SJCRH30 (cell line): ENCODE data around the gene CHAF1B. TPM values are rescaled to one million over a fixed set of nuclear protein-coding genes. Genes with fewer than 3 reads are reported as not detected.
"Not testable (repeated sequence)": the region's sequence is repeated elsewhere in the genome, so short reads cannot be mapped to it uniquely, and the experiment has no call there.

Experiments used
- DNase-seq, 2 experiments: peaks; one replicate each; pipeline ENCODE4 v3.0.0-alpha.2; 2015 to 2020
- H3K27ac ChIP-seq: fragments of 250-450 bp; sonication (Bioruptor Pico); 2 replicates; pipeline ENCODE4 v1.5.1; 2020; ENCODE audit warnings: mild to moderate bottlenecking, moderate library complexity
- H3K27me3 ChIP-seq: fragments of 250-450 bp; sonication (Bioruptor Pico); 2 replicates; pipeline ENCODE4 v1.5.1; 2020; ENCODE audit warnings: mild to moderate bottlenecking, moderate library complexity
- H3K36me3 ChIP-seq: fragments of 250-450 bp; sonication (Bioruptor Pico); 2 replicates; pipeline ENCODE4 v1.5.1; 2020; ENCODE audit warnings: mild to moderate bottlenecking, moderate library complexity
- H3K4me1 ChIP-seq: fragments of 250-450 bp; sonication (Bioruptor Pico); 2 replicates; pipeline ENCODE4 v1.5.1; 2020; ENCODE audit warnings: mild to moderate bottlenecking, moderate library complexity
- H3K4me3 ChIP-seq: fragments of 250-450 bp; sonication (Bioruptor Pico); 2 replicates; pipeline ENCODE4 v1.5.1; 2020; ENCODE audit warnings: mild to moderate bottlenecking, moderate library complexity
- H3K9me3 ChIP-seq: fragments of 250-450 bp; sonication (Bioruptor Pico); replicated peaks from 2 replicates; pipeline ENCODE4 v1.5.1; 2020; ENCODE audit warnings: mild to moderate bottlenecking, moderate library complexity
- total RNA-seq: library from RNA; depleted of rRNA; stranded (reverse); fragments of >200 nt; shearing (Covaris generic); gene quantifications from 2 replicates; pipeline ENCODE4 v1.2.3, GENCODE V29; 2014; rRNA removed

Gene CHAF1B
- 18.7 and 19.5 TPM in 2 replicates for total RNA-seq

DNA sequence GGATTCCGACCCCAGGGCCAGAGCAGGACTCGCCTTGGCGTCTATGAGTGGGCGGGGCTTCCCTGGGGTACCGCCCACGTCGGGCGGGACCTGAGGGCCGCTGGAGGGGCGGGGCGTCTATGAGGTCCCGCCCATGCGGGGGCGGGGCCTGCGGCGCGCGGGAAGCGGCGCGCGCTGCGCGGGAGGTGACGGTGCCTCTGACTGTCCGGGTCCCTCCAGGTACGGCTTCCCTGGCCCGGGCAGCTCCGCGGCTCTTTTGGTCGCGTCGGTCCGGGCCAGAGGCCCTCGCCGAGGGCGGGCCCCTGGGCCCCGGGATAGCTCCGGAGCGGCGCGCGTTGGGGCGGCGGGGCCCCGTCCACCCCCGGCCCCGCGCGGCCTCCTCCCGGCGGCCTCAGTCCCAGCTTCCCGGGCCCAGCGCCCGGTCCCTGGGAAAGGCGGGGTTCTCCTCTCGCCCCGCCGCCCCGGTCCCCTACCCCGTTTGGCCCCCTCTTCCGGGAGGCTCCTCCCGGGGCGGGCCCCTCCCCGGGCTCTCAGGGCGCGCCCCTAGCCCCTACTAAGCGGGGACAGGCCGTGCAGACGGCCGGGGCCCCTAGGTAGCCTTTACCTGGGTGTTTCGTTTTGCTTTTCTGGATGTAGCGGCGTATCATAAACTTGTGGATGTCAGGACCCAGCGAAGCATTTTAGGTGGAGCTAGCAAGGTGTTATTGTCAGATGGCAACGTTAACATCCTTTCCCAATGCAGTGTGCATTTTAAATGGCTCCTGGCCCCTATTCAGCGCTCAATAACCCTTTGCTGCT lies at the start of gene CHAF1B:
TSS of gene CHAF1B (plus strand) at position 160 of the 798 bp plus-strand sequence. CDS start 745 bp downstream, outside the sequence.
- H3K27me3 ChIP-seq = no peaks in the 10 kb centered on the region
- peak; percentile 77 to 83 for DNase-seq
- peak within 1 kb of the TSS; percentile 76 for H3K4me3 ChIP-seq
- H3K36me3 ChIP-seq = no peaks in the 10 kb centered on the region; the same call in 1 of the 2 replicates
- H3K4me1 ChIP-seq = peaks cover 11% of the 10 kb centered on the region
- H3K27ac ChIP-seq = peak within 1 kb of the TSS; percentile 36; the same call in 1 of the 2 replicates
- no peaks in the 10 kb centered on the region for H3K9me3 ChIP-seq

DNA sequence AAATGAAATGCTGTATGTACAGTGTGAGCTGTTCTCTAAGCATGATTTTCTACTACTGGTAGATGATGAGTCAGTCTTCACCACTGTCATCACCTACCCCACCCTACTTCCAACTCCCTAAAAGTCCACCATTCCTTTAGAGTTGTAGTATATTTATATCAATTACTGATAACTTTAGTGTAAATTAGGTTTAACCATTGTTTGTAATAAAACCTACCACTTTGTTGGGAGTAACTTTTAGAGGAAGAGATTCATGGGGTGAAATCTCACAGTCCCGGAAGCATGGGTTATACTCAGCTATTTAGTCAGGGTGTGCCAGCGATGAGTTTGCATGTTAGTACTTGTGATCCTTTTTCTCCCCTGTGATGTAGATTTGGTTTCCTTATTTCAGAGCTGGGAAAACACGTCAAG lies 48.1 kb upstream of the CHAF1B start:
- no peak overlapping the region for H3K27ac ChIP-seq
- peaks cover 51% of the 10 kb centered on the region for H3K36me3 ChIP-seq
- no peak overlapping the region for H3K4me3 ChIP-seq
- no peaks in the 10 kb centered on the region for H3K27me3 ChIP-seq
- H3K4me1 ChIP-seq = no peaks in the 10 kb centered on the region
- no peaks in the 10 kb centered on the region for H3K9me3 ChIP-seq
- DNase-seq = no peak

DNA sequence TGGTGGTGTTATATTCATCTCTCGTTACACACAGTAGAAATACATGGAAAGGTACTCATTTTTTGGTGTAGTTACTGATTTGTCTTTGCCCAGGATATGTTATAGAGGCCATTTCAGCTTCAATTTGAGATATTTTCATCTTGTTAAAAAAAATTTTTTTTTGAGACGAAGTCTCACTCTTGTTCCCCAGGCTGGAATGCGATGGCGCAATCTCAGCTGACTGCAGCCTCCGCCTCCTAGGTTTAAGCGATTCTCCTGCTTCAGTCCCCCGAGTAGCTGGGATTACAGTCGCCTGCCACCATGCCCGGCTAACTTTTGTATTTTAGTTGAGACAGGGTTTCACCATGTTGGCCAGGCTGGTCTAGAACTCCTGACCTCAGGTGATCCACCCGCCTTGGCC lies 46.2 kb upstream of the CHAF1B start:
- Histone ChIP-seq H3K4me3 (no peak overlapping the region), H3K9me3 (no peaks in the 10 kb centered on the region), H3K27me3 (no peaks in the 10 kb centered on the region), H3K36me3 (peaks cover 59% of the 10 kb centered on the region), H3K27ac (no peak overlapping the region), H3K4me1 (no peaks in the 10 kb centered on the region)
- DNase-seq = no peak

DNA sequence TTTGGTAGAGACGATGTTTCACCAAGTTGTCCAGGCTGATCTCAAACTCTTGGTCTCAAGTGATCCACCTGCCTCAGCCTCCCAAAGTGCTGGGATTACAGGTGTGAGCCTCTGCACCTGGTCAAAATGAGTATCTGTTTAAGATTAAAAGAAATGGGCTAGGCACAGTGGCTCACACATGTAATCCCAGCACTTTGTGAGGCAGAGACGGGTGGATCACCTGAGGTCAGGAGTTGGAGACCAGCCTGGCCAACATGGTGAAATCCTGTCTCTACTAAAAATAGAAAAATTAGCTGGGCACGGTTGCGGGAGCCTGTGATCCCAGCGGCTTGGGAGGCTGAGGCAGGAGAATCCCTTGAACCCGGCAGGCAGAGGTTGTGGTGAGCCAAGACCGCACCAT lies 42.6 kb upstream of the CHAF1B start:
- not testable (repeated sequence) for H3K27me3 ChIP-seq

DNA sequence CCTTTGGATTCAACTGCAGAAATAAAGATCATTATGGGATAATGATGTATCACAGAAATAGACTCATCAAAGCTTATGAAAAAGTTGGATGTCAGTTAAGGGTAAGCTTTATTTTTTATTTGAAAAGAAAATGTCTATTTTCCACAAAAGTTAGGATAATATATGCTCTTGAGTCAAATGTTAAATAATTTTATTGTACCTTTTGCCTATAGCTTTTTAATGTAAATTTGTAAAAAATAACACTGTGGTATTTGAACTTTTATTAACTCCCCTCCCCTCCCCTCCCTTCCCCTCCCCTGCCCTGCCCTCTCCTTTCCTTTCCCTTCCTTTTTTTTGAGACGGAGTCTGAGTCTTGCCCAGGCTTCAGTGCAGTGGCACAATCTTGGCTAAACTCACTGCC lies 40.3 kb upstream of the CHAF1B start:
- H3K36me3 ChIP-seq = peaks cover 71% of the 10 kb centered on the region
- H3K4me3 ChIP-seq = no peak overlapping the region
- no peaks in the 10 kb centered on the region for H3K27me3 ChIP-seq
- DNase-seq = no peak
- H3K9me3 ChIP-seq = no peaks in the 10 kb centered on the region
- H3K27ac ChIP-seq = no peak overlapping the region
- H3K4me1 ChIP-seq = no peaks in the 10 kb centered on the region

More for the DNA sequence above, 42.6 kb upstream of the CHAF1B start:
- not testable (repeated sequence) for DNase-seq, H3K27ac ChIP-seq, H3K9me3 ChIP-seq, H3K4me3 ChIP-seq, H3K4me1 ChIP-seq
- peaks cover 69% of the 10 kb centered on the region for H3K36me3 ChIP-seq

DNA sequence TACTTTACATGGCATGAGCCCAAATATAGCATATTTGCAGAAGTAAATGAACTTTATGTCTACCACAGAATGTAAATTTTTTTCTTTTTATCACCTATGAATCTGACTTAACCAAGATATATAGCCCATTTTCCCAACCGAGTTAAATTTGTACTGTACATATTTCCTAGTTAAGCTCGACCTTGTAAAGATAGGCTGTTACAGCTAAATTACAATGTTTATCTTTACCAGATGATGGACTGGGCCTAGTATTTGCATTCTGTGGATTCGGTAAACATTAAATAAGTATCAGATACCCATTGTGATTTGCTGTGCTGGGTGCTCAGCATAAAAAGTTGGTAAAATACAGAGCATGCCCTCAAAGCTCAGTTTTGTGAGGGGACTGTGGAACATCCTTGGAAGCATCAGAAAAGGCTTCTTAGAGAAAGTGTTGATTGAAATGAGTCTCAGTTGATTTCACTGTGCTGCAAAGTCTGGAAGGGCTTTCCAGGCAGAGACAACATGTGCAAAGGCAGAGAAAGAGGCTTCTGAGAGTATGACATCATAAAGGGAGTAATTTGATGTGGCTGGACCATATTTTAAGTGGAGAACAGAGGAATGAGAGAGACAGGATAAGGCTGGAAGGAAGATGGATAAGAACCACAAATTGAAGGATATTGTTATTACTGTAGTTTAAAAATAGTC lies 37.8 kb upstream of the CHAF1B start:
- no peak overlapping the region for H3K27ac ChIP-seq
- no peaks in the 10 kb centered on the region for H3K9me3 ChIP-seq
- peaks cover 73% of the 10 kb centered on the region for H3K36me3 ChIP-seq
- no peak for DNase-seq
- no peaks in the 10 kb centered on the region for H3K4me1 ChIP-seq
- H3K4me3 ChIP-seq = no peak overlapping the region
- no peaks in the 10 kb centered on the region for H3K27me3 ChIP-seq

DNA sequence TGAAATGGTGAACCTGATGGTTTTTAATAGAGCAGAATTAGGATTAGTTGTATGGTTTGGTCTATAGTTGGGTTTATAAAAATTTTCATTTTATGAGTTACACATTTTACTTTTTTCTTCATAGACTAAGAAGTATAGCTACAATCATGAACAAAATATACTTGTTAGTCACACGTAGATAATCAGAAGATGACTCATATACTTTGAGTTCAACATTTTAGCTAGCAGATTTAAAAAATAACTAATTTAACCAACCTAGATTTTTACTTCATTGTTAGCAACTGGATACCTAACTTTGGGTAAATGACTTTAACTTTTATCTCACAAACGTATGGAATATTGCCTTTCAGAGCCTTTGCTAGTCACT lies 37.2 kb upstream of the CHAF1B start:
- H3K4me3 ChIP-seq = no peak overlapping the region
- H3K36me3 ChIP-seq = peaks cover 77% of the 10 kb centered on the region
- no peak for DNase-seq
- H3K9me3 ChIP-seq = no peaks in the 10 kb centered on the region
- no peaks in the 10 kb centered on the region for H3K27me3 ChIP-seq
- H3K27ac ChIP-seq = no peak overlapping the region
- H3K4me1 ChIP-seq = no peaks in the 10 kb centered on the region

DNA sequence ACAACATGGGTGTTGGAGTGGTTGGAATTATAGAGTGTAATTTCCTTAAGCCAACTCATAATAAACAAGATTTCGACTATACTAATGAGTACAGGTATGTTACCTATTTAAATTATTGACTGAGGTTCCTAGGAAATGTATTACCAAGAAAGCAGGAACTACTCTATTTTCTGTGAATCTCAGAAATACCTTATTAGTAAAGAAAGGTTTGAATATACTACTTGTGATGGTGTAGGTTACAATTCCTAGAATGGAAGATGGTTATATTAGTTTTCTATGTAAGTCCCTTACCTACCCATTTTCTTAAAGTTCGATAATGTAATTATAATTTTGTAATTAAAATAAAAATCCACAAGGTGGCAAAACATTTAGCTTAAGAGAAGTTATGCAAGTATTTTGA lies 35.9 kb upstream of the CHAF1B start:
- Histone ChIP-seq H3K9me3 (no peaks in the 10 kb centered on the region), H3K27me3 (no peaks in the 10 kb centered on the region), H3K36me3 (peaks cover 74% of the 10 kb centered on the region), H3K4me1 (no peaks in the 10 kb centered on the region), H3K4me3 (no peak overlapping the region), H3K27ac (no peak overlapping the region)
- DNase-seq = no peak

DNA sequence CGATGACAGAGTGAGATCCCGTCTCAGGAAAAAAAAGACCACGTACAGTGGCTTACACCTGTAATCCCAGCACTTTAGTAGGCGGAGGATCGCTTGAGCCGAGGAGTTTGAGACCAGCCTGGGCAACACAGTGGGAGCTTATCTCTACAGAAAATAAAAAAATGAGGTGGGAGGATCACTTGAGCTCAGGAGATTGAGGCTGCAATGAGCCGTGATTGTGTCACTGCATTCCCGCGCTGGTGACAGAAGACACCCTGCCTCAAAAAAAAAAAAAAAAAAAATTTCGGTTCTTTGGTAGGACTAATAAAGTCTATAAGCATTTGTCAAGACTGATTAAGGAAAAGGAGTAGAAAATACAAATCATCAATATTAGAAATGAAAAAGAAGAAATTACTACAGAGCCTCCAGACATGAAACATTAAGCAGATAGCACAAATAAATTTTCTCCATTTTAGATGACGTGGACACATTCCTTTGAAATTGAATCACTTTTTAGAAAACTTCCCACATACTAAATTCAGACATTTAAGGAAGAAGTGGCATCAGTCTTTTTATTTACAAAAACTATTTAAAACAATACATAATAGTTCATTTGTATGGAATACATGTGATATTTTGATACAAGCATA lies 34.8 kb upstream of the CHAF1B start:
- Histone ChIP-seq H3K27ac (no peak overlapping the region), H3K36me3 (peaks cover 77% of the 10 kb centered on the region), H3K4me1 (no peaks in the 10 kb centered on the region), H3K9me3 (no peaks in the 10 kb centered on the region), H3K27me3 (no peaks in the 10 kb centered on the region), H3K4me3 (no peak overlapping the region)
- DNase-seq = no peak

DNA sequence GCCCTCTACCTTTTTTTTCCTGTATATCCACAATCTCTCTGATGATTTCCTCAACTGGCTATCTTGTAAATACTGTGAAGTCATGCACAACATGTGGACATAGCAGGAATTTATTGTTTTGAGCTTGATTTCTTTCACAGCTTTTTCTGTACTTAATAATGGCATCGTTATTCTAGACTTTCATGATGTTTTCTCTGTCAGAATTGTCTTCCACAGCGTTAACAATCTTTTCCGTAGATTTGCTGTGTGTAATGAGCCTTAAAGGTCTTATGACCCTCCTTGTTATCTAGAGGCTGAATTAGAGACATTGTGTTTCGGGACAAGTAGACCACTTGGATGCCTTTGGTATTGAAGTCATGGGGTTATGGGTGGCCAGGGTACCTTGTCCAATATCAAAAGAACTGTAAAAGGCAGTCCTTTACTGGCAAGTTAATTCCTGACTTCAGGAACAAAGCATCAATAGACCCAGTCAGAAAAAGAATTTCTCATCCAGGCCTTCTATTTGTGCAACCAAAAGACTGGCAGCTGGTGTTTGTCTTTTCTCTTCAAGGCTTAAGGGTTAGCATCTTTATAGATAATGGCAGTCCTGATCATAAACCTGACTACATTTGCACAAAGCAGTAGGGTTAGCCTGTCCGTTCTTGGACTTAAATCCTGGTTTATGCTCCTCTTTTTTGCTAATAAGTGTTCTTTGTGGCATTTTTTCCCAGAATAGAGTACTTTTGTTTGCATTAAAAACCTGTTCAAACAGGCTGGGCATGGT lies 30.1 kb upstream of the CHAF1B start:
- Histone ChIP-seq H3K36me3 (peaks cover 72% of the 10 kb centered on the region), H3K4me3 (no peak overlapping the region), H3K27ac (no peak overlapping the region), H3K27me3 (no peaks in the 10 kb centered on the region), H3K4me1 (no peaks in the 10 kb centered on the region), H3K9me3 (no peaks in the 10 kb centered on the region)
- no peak for DNase-seq

DNA sequence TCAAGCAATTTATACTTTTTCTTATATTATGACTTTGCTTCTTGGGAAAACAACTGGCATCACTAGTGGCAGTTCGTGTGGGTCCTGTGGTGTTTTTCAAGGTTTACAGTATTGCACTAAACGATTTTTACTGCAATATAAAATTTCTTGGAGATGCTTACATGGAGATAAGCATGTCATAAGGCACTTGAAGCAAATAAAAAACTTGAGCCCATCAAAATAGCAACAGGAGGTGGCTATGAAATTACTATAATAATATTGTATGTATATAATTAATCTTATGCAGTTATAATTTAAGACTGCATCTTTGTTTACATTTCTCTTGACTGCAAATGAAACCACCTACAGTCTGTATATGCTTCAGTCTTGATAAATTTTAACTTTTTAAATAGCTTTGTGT lies 29.3 kb upstream of the CHAF1B start:
- Histone ChIP-seq H3K9me3 (0 out of 2 replicates have a peak, but pooled peaks cover 2% of the 10 kb centered on the region), H3K27me3 (no peaks in the 10 kb centered on the region), H3K36me3 (peaks cover 73% of the 10 kb centered on the region), H3K4me3 (no peak overlapping the region), H3K4me1 (no peaks in the 10 kb centered on the region), H3K27ac (no peak overlapping the region)
- DNase-seq = no peak

DNA sequence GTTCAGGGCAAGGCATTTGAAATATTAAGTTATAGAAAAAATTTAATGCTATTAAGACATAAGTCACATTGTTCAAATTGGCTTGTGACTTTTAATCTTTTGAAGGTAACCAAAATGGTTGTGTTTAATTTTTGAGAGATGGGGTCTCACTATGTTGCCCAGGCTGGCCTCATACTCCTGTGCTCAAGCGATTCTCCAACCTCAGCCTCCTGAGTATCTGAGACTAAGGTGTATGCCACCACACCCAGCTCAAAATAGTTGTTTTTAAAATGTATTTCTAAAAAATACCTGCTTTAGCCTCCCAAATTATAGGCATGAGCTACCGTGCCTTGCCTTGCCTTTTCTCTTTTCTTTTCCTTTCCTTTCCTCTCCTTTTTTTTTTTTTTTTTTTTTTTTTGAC lies 26.0 kb upstream of the CHAF1B start:
- no peak overlapping the region for H3K27ac ChIP-seq
- no peak for DNase-seq

DNA sequence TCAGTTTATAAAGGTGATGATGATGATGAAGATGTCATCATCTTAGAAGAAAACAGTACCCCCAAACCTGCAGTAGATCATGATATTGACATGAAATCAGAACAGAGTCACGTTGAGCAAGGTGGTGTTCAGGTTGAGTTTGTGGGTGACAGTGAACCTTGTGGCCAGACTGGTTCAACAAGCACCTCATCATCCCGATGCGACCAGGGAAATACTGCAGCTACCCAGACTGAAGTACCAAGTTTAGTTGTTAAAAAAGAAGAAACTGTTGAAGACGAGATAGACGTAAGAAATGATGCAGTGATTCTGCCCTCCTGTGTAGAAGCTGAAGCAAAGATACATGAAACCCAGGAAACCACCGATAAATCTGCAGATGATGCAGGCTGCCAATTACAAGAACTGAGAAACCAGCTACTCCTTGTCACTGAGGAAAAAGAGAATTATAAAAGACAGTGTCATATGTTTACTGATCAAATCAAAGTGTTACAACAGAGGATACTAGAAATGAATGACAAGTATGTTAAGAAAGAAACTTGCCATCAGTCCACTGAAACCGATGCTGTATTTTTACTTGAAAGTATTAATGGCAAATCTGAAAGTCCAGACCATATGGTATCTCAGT lies 16.0 kb upstream of the CHAF1B start:
- DNase-seq = no peak
- H3K4me1 ChIP-seq = no peaks in the 10 kb centered on the region
- H3K36me3 ChIP-seq = peaks cover 70% of the 10 kb centered on the region
- H3K4me3 ChIP-seq = no peak overlapping the region
- H3K27me3 ChIP-seq = no peaks in the 10 kb centered on the region
- H3K9me3 ChIP-seq = no peaks in the 10 kb centered on the region
- H3K27ac ChIP-seq = no peak overlapping the region

More for the DNA sequence above, 26.0 kb upstream of the CHAF1B start:
- no peak overlapping the region for H3K4me3 ChIP-seq
- peaks cover 82% of the 10 kb centered on the region for H3K36me3 ChIP-seq
- H3K9me3 ChIP-seq = 0 out of 2 replicates have a peak, but pooled peaks cover 2% of the 10 kb centered on the region
- no peaks in the 10 kb centered on the region for H3K4me1 ChIP-seq
- no peaks in the 10 kb centered on the region for H3K27me3 ChIP-seq

DNA sequence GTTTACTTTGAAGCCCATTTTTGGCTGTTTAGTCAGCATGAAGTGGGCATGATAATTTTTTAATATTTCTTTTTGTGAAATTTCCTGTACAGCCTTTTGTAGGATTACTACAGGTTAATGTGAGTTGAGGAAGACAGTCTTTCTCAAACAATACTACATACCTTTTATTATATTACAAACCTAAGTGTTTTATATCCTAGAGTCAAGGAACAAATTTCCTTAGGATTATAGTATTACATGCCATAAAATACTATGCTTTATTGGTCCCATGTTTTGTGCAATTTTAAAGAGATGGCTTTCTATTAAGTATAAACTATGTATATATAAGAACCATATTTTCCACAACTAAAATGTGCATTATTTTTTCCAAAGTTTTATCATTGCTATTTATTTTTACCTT lies 9.2 kb upstream of the CHAF1B start:
- no peaks in the 10 kb centered on the region for H3K27me3 ChIP-seq
- DNase-seq = no peak
- H3K27ac ChIP-seq = no peak overlapping the region
- no peaks in the 10 kb centered on the region for H3K9me3 ChIP-seq
- no peak overlapping the region for H3K4me3 ChIP-seq
- H3K36me3 ChIP-seq = peaks cover 52% of the 10 kb centered on the region
- H3K4me1 ChIP-seq = peaks cover 10% of the 10 kb centered on the region
